ENCODE results near the gene THOP1. TPM values are rescaled to one million over a fixed set of nuclear protein-coding genes. Genes with fewer than 3 reads are reported as not detected.

The THOP1 gene
- total RNA-seq, 1 experiment from 2014 or later, result 143 TPM

DNA sequence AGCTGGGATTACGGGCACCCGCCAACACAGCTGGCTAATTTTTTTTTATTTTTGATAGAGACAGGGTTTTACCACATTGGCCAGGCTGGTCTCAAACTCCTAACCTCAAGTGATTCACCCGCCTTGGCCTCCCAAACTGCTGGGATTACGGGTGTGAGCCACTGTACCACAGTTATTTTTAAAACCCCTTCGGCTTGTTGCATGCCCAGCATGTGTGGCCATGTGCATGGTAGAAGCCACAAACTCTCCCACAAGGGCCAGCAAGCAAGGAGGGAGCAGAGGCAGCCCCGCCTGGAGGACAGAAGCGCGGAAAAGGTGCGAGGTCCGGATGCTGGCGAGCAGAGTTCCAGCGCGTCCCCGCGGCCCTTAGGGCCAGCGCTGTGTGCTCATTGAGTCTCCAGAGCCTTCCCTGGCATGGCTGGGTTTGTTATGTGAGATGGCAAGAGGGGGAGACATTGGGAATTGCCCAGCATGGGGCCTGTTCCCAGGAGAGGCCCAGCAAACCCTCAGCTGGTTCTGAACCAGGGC is 12.9 kb downstream of the THOP1 start:
- POLR2A ChIA-PET, result no interaction called here
- CTCF ChIA-PET, result no interaction called here
- in situ Hi-C loops (cut with HindIII; ENCODE audit: low pct_unique_long_range_greater_than_20kb, low sequenced_read_pairs), result no loop called here
- H3K36me3 ChIP-seq (ENCODE audit: control insufficient read depth, insufficient read depth, low read length), result no peaks in the 10 kb centered on the region
- H3K27me3 ChIP-seq (ENCODE audit: control insufficient read depth, insufficient read depth, low read length), result no peaks in the 10 kb centered on the region
- intact Hi-C loops (cut with micrococcal nuclease; ENCODE audit: unreplicated experiment), result no loop called here
- H3K27ac ChIP-seq (ENCODE audit: low read length), result no peak overlapping the region
- no peaks in the 10 kb centered on the region for H3K4me1 ChIP-seq (ENCODE audit: control insufficient read depth, insufficient read depth, low read length)
- DNase-seq (ENCODE audit: low read depth, low spot score) (no peak), ATAC-seq (no peak)
- no peak overlapping the region for H3K4me3 ChIP-seq (ENCODE audit: low read depth in 2 of 2, low read length in 2 of 2)
- no peak for TF ChIP-seq SIN3A (IDR thresholded peaks at IDR 0.05; ENCODE audit: borderline replicate concordance, insufficient read depth, low read depth, low read length)
- no peak for TF ChIP-seq TCF7L2 (IDR thresholded peaks at IDR 0.05; ENCODE audit: low read depth, low read length)
- no TSS peak for BruUV-seq (replicated peaks)
- H3K9me3 ChIP-seq (ENCODE audit: control insufficient read depth, insufficient read depth, low read depth, low read length), result no peaks in the 10 kb centered on the region

DNA sequence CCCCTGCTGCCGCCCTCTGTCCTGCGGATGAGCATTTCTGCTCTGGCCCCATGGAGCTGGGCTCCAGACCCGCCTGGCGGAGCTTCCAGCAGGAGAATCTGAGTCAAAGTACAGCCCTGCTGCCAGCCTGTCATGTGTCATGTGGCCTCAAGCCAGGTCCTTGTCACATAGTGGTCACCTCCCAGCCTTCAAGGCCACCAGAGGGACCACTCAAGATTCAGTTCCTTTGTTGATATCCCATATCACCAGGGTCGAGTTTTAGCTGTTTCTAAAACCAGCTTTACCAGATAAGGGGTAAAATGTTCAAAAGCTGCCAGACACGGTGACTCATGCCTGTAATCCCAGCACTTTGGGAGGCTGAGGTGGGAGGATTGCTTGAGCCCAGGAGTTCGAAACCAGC is 13.4 kb downstream of the THOP1 start:
- intact Hi-C loops (cut with micrococcal nuclease; ENCODE audit: unreplicated experiment), result no loop called here
- H3K4me1 ChIP-seq (ENCODE audit: control insufficient read depth, insufficient read depth, low read length), result no peaks in the 10 kb centered on the region
- no peaks in the 10 kb centered on the region for H3K27me3 ChIP-seq (ENCODE audit: control insufficient read depth, insufficient read depth, low read length)
- no TSS peak for BruUV-seq (replicated peaks)
- ATAC-seq (peak; percentile 60; the same call in 1 of the 2 replicates), DNase-seq (ENCODE audit: low read depth, low spot score) (no peak)
- in situ Hi-C loops (cut with HindIII; ENCODE audit: low pct_unique_long_range_greater_than_20kb, low sequenced_read_pairs), result no loop called here
- CTCF ChIA-PET, result interaction anchor here (0.6 kb wide), 1 partner anchor 25 kb away, joined by 3 read pairs; no protein-coding TSS in a partner anchor
- H3K4me3 ChIP-seq (ENCODE audit: low read depth in 2 of 2, low read length in 2 of 2), result no peak overlapping the region
- TF ChIP-seq TCF7L2 (IDR thresholded peaks at IDR 0.05; ENCODE audit: low read depth, low read length), result no peak
- TF ChIP-seq SIN3A (IDR thresholded peaks at IDR 0.05; ENCODE audit: borderline replicate concordance, insufficient read depth, low read depth, low read length), result no peak
- TF ChIP-seq POLR2AphosphoS5 (IDR thresholded peaks at IDR 0.05; ENCODE audit: low read depth, low read length), result no peak
- TF ChIP-seq, protein P1, sequence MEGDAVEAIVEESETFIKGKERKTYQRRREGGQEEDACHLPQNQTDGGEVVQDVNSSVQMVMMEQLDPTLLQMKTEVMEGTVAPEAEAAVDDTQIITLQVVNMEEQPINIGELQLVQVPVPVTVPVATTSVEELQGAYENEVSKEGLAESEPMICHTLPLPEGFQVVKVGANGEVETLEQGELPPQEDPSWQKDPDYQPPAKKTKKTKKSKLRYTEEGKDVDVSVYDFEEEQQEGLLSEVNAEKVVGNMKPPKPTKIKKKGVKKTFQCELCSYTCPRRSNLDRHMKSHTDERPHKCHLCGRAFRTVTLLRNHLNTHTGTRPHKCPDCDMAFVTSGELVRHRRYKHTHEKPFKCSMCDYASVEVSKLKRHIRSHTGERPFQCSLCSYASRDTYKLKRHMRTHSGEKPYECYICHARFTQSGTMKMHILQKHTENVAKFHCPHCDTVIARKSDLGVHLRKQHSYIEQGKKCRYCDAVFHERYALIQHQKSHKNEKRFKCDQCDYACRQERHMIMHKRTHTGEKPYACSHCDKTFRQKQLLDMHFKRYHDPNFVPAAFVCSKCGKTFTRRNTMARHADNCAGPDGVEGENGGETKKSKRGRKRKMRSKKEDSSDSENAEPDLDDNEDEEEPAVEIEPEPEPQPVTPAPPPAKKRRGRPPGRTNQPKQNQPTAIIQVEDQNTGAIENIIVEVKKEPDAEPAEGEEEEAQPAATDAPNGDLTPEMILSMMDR (IDR thresholded peaks at IDR 0.05), result no peak
- TF ChIP-seq, protein P2, sequence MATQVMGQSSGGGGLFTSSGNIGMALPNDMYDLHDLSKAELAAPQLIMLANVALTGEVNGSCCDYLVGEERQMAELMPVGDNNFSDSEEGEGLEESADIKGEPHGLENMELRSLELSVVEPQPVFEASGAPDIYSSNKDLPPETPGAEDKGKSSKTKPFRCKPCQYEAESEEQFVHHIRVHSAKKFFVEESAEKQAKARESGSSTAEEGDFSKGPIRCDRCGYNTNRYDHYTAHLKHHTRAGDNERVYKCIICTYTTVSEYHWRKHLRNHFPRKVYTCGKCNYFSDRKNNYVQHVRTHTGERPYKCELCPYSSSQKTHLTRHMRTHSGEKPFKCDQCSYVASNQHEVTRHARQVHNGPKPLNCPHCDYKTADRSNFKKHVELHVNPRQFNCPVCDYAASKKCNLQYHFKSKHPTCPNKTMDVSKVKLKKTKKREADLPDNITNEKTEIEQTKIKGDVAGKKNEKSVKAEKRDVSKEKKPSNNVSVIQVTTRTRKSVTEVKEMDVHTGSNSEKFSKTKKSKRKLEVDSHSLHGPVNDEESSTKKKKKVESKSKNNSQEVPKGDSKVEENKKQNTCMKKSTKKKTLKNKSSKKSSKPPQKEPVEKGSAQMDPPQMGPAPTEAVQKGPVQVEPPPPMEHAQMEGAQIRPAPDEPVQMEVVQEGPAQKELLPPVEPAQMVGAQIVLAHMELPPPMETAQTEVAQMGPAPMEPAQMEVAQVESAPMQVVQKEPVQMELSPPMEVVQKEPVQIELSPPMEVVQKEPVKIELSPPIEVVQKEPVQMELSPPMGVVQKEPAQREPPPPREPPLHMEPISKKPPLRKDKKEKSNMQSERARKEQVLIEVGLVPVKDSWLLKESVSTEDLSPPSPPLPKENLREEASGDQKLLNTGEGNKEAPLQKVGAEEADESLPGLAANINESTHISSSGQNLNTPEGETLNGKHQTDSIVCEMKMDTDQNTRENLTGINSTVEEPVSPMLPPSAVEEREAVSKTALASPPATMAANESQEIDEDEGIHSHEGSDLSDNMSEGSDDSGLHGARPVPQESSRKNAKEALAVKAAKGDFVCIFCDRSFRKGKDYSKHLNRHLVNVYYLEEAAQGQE (IDR thresholded peaks at IDR 0.05; ENCODE audit: insufficient read depth in 1 of 2, low read depth in 2 of 2, low read length in 1 of 2), result no peak
- H3K27ac ChIP-seq (ENCODE audit: low read length), result no peak overlapping the region
- H3K36me3 ChIP-seq (ENCODE audit: control insufficient read depth, insufficient read depth, low read length), result no peaks in the 10 kb centered on the region
- POLR2A ChIA-PET, result no interaction called here
- H3K9me3 ChIP-seq (ENCODE audit: control insufficient read depth, insufficient read depth, low read depth, low read length), result no peaks in the 10 kb centered on the region

DNA sequence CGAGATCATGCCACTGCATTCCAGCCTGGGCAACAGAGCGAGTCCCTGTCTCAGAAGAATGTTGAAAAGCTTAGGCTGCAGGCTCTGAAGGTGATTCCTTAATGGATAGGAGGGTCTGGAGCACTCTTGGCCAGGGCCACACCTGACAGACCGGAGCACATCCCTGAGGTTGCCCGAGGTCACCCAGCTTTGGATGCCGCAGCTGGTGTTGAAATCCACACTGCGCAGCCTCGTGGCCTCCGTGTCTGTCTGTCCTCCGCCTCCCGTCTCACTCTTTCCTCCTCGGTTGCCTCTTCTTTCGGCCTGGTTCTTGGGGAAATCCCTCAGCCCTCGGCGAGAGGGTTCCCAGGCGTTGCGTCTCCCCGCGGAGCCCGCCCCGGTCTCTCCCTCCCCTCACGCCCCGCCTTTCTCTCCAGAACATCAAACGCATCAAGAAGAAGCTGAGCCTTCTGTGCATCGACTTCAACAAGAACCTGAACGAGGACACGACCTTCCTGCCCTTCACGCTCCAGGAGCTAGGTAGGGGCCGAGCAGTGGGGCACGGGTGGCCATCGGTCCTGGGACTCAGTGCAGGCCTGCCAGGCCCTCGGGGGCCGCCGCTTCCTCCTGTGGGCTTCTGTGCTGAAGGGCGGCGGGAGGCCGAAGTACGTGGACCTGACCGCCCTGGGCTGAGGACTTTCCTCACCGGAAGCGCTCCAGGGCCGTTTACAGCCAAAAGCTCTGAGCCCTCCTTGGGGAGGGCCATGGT is 14.1 kb downstream of the THOP1 start:
- CTCF ChIA-PET, result interaction anchor here (0.6 kb wide), 1 partner anchor 25 kb away, joined by 3 read pairs; no protein-coding TSS in a partner anchor
- no peak overlapping the region for H3K27ac ChIP-seq (ENCODE audit: low read length)
- ATAC-seq (peak; percentile 7; the same call in 1 of the 2 replicates), DNase-seq (ENCODE audit: low read depth, low spot score) (no peak)
- H3K27me3 ChIP-seq (ENCODE audit: control insufficient read depth, insufficient read depth, low read length), result no peaks in the 10 kb centered on the region
- no peaks in the 10 kb centered on the region for H3K9me3 ChIP-seq (ENCODE audit: control insufficient read depth, insufficient read depth, low read depth, low read length)
- BruUV-seq (replicated peaks), result no TSS peak
- no peaks in the 10 kb centered on the region for H3K4me1 ChIP-seq (ENCODE audit: control insufficient read depth, insufficient read depth, low read length)
- TF ChIP-seq POLR2AphosphoS5 (IDR thresholded peaks at IDR 0.05; ENCODE audit: low read depth, low read length) (no peak), TCF7L2 (IDR thresholded peaks at IDR 0.05; ENCODE audit: low read depth, low read length) (no peak), SIN3A (IDR thresholded peaks at IDR 0.05; ENCODE audit: borderline replicate concordance, insufficient read depth, low read depth, low read length) (no peak)
- TF ChIP-seq, protein P2 (IDR thresholded peaks at IDR 0.05; ENCODE audit: insufficient read depth in 1 of 2, low read depth in 2 of 2, low read length in 1 of 2), result no peak
- TF ChIP-seq, protein P1 (IDR thresholded peaks at IDR 0.05), result no peak
- in situ Hi-C loops (cut with HindIII; ENCODE audit: low pct_unique_long_range_greater_than_20kb, low sequenced_read_pairs) (no loop called here), intact Hi-C loops (cut with micrococcal nuclease; ENCODE audit: unreplicated experiment) (no loop called here)
- H3K4me3 ChIP-seq (ENCODE audit: low read depth in 2 of 2, low read length in 2 of 2), result no peak overlapping the region
- POLR2A ChIA-PET, result no interaction called here
- no peaks in the 10 kb centered on the region for H3K36me3 ChIP-seq (ENCODE audit: control insufficient read depth, insufficient read depth, low read length)

All from Panc1 (cell line).